ENCODE data around the gene PIK3R5. TPM values are rescaled to one million over a fixed set of nuclear protein-coding genes. Genes with fewer than 3 reads are reported as not detected.
A peak's percentile ranks its signal among the peaks of the same experiment; 100 is the strongest.

The PIK3R5 gene
- polyA plus RNA-seq, 1 experiment = 0.02 TPM

GRCh38 chr17:8835106-8835505, 130.4 kb downstream of the PIK3R5 start:
- no peak overlapping the region for H3K4me3 ChIP-seq (ENCODE audit: low read depth, low read length)
- ChIA-PET POLR2A (no interaction called here), CTCF (no interaction called here)
- no peak for DNase-seq (ENCODE audit: low read depth)
- no peak for TF ChIP-seq CTCF (IDR thresholded peaks at IDR 0.05; ENCODE audit: insufficient read depth, low read depth, low read length)
- no peaks in the 10 kb centered on the region for H3K36me3 ChIP-seq (ENCODE audit: control insufficient read depth, insufficient read depth, low read length)
- no peaks in the 10 kb centered on the region for H3K27me3 ChIP-seq (ENCODE audit: control insufficient read depth, insufficient read depth, low read length)

GRCh38 chr17:8832711-8833352, 132.7 kb downstream of the PIK3R5 start:
- no peak overlapping the region for H3K4me3 ChIP-seq (ENCODE audit: low read depth, low read length)
- no peak for DNase-seq (ENCODE audit: low read depth)
- peak; percentile 43 for TF ChIP-seq CTCF (IDR thresholded peaks at IDR 0.05; ENCODE audit: insufficient read depth, low read depth, low read length)
- ChIA-PET CTCF (interaction anchor here (0.7 to 1.1 kb wide), 5 partner anchors 12 to 48 kb away, joined by 3 to 4 read pairs (median 3); no protein-coding TSS in a partner anchor), POLR2A (no interaction called here)
- H3K27me3 ChIP-seq (ENCODE audit: control insufficient read depth, insufficient read depth, low read length) = no peaks in the 10 kb centered on the region
- H3K36me3 ChIP-seq (ENCODE audit: control insufficient read depth, insufficient read depth, low read length) = no peaks in the 10 kb centered on the region

GRCh38 chr17:8831234-8831849, 134.2 kb downstream of the PIK3R5 start:
- TF ChIP-seq CTCF (IDR thresholded peaks at IDR 0.05; ENCODE audit: insufficient read depth, low read depth, low read length) = no peak
- Histone ChIP-seq H3K4me3 (ENCODE audit: low read depth, low read length) (no peak overlapping the region), H3K36me3 (ENCODE audit: control insufficient read depth, insufficient read depth, low read length) (no peaks in the 10 kb centered on the region), H3K27me3 (ENCODE audit: control insufficient read depth, insufficient read depth, low read length) (no peaks in the 10 kb centered on the region)
- POLR2A ChIA-PET = no interaction called here
- CTCF ChIA-PET = no interaction called here
- no peak for DNase-seq (ENCODE audit: low read depth)

DNA sequence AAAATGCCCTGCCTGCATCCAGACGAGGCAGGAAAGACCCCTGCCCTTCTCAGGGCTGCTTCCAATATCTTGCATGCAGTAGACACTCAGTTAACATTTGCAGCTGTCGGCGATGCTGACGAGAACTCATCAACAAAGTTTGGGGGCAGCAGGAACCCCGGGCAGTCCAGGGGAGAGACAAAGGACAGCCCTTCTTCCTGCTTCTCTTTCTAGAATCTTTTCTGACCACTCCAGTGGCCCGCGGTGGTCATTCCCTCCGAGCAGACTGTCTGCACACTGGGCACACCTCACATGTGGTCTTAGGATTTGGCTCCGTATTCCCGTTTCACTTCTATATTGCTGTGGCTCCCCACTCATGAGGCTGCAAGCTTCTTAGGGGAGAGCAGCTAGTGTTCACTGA, 135.4 kb downstream of the PIK3R5 start:
- no peak for DNase-seq (ENCODE audit: low read depth)
- no peaks in the 10 kb centered on the region for H3K27me3 ChIP-seq (ENCODE audit: control insufficient read depth, insufficient read depth, low read length)
- no peaks in the 10 kb centered on the region for H3K36me3 ChIP-seq (ENCODE audit: control insufficient read depth, insufficient read depth, low read length)
- TF ChIP-seq CTCF (IDR thresholded peaks at IDR 0.05; ENCODE audit: insufficient read depth, low read depth, low read length) = no peak
- CTCF ChIA-PET = no interaction called here
- POLR2A ChIA-PET = no interaction called here
- H3K4me3 ChIP-seq (ENCODE audit: low read depth, low read length) = no peak overlapping the region

DNA sequence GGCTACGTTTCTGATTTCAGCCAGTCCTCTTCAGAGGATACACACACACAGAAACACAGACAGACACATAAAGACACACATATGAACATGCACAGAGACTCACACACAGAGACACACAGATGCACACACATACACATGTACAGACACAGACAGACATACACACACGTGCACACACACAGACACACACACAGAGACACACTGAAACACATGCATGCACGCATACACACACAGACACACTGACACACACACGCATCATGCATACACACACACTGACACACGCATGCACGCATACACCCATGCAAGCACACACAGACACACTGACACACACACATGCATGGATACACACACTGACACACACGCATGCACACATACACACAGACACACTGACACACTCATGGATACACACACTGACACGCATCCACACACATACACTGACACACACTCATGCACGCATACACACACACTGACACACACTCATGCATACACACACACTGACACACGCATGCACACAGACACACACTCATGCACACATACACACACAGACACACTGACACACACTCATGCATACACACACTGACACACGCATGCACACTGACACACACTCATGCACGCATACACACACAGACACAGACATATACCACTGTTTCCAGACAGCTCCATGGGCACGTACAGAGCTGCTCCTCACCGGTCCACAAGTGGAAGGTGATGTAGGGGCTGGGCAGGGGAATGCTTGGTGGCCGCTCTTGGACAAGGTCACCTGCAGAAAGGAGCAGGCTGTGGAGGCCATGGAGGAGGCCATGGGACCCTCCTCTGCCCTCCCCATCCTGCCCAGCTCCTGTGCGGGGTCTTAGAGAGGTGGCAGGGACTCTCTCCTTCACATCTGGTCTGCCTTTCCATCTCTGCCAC, 136.2 kb downstream of the PIK3R5 start:
- CTCF ChIA-PET = no interaction called here
- TF ChIP-seq CTCF (IDR thresholded peaks at IDR 0.05; ENCODE audit: insufficient read depth, low read depth, low read length) = no peak
- H3K27me3 ChIP-seq (ENCODE audit: control insufficient read depth, insufficient read depth, low read length) = no peaks in the 10 kb centered on the region
- POLR2A ChIA-PET = no interaction called here
- H3K36me3 ChIP-seq (ENCODE audit: control insufficient read depth, insufficient read depth, low read length) = no peaks in the 10 kb centered on the region
- H3K4me3 ChIP-seq (ENCODE audit: low read depth, low read length) = no peak overlapping the region
- DNase-seq (ENCODE audit: low read depth) = no peak
